SKM-1 treated with dmso at 0.1 percent for 144 hours (cell line): ENCODE results near the gene LMBRD2.

Source experiments
- DNase-seq: peaks from one replicate; lab custom pipeline; 2025; ENCODE audit not compliant: unreplicated experiment; lab: John Stamatoyannopoulos, UW

LMBRD2 gene

DNA sequence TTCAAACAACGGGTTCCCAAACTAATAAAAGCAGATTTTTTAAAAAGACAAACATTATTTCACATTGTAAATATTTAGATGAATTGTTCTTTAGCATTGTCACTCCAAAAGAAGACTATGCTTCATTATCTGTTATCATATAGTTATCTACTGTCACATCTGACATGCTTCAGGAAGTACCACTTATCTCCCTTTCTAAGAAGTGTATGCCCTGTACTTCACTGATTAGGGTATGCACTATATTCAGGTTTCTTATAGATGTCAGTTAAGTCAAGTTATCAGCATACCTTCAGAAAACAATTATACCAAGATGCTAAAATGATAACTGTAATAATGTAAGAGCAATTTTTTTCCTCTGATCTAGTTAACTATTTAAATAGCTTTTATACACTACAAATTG lies 40.4 kb downstream of the LMBRD2 start:
- no peak for DNase-seq

DNA sequence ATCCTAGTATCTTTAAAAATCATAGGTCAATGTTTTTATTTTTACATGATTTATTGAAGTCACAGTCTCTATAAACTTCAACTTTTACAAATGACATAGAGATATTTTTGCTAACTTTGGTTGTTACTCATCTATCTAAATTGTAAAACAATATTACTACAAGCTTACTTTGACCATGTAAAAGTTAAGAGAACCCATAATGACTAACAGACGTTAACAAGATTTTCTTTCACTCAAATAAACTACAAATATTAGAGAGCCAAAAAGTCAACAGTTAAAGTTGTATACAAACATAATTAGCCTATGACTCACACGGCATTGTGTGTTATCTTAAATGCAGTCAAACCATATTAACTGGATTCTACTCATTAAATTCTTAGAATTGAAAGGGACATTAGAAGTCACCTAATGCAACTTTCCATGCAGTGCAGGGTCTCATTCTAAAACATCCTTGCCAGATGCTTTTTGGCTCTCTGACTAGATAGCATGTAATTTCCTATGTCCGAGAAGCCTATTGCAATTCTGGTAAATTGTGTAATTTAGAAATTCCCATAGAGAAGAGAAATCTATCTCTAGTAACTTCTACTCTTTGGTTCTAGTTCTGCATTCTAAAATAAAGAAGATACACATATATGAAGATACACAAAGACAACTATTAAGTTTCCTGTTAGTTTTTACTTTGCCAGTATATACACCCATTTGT lies 42.8 kb downstream of the LMBRD2 start:
- DNase-seq: no peak

DNA sequence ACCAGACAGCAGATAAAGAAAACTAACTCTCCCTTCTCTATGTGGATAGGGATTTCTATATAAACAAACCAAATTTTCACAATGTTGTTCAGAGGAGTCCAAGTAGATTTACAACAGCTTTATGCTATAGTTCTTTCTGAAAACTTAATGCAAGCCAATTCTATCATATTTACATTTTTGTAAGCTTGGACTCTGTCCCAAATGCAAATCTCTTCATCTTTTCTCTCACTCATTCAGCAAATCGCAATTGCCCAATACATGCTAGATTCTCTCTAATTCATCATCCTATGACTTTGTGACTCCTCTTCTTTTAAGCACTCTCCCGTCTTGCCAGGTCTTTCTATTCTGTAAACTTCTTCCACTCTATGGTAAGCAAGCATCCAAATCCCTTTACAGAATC lies 45.9 kb downstream of the LMBRD2 start:
- no peak for DNase-seq

DNA sequence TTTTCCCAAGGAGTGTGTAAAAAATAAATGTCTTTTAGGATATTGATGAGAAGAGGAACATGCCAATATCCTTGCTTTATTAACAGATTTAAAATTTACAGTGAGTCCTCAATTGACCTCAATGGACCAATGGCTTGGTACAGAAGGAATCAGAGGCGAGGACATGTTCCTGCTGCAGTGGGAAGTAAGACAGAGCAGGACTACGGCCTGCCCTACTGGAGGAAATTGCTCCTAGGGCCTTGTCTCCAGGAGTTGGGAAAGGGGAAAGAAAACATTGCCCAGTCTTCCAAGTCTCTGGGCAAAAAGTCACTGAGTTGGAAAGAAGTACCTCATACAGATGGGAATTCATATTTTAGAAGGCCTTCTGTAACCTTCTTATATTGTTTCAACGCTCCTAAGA lies 51.9 kb downstream of the LMBRD2 start:
- DNase-seq: no peak

DNA sequence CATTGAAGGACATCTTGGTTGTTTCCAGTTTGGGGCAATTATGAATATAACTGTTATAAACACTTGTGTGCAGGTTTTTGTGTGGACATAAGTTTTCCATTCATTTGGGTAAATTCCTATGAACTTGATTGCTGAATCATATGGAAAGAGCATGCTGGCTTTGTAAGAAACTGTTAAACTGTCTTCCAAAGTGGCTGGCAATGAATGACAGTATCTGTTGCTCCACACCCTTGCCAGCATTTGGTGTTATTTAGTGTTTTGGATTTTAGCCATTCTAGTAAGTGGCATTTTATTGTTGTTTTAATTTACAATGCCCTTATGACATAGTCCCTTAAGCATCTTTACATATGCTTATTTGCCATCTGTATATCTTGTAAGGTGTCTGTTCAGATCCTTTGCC lies 55.2 kb downstream of the LMBRD2 start:
- DNase-seq: no peak

DNA sequence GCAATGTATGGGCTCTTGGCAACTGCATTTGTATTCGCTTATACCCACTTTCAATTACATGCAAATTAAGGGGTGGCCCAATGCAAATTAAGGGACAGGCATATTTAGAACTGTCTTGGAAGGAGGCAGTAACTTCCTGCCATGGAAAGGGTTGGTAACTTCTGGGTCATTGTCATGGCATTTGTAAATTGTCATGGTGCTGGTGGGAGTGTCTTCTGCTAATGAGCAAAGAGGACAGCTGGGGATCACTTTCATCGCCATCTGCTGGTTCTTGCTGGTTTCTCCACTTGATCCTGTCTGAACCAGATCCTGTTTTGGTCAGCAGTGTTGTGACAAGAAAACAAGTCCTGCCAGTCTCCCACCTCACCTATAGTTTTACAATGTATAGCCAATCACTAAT lies 61.7 kb downstream of the LMBRD2 start:
- DNase-seq: peak; percentile 19

DNA sequence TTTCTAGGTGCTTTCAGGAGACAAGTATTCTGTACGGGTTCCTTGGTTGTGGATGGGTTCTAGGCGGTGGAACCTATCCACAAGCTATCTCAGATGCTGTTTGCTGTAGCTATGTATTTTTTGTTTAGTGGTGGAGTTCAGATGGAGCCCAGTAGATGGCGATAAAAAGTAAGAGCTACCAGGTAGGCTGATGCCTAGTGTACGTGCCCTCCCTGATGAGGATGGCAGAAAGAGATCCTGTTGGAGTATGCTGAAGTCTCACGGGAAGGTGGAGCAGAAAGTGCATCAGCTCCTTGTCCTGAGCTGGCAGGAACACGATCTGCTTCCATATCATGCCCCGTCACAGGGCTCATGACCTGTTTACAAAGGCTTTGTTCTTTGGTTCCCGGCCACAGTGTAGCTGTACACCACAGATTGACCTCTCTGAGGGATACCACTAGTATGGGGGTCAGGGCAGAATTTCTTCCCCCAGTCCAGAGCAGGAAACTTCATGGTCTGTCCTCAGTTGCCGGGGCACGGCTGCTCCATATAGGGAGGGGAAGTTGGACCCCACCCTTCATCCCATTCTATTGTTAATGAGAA lies 72.4 kb downstream of the LMBRD2 start:
- DNase-seq: peak; percentile 35

DNA sequence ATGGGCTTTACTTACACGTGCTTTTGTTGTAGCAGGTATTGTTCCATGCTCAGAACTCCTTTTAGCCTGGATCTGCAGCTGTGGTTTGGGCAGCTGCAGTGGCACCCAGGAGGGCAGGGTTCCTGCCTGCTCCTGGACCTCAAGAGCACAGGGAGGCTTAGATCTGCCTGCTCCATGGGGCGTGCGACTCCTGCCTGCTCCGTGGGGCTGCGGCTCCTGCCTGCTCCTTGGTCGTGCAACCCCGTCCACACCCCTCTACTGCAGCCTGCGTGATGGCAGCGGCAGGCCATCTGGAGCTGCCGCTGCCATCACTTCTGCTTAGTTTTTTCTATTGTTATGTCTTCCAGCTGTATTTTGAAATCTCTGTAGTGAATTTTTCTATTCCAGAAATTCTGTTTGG lies 73.3 kb downstream of the LMBRD2 start:
- no peak for DNase-seq

DNA sequence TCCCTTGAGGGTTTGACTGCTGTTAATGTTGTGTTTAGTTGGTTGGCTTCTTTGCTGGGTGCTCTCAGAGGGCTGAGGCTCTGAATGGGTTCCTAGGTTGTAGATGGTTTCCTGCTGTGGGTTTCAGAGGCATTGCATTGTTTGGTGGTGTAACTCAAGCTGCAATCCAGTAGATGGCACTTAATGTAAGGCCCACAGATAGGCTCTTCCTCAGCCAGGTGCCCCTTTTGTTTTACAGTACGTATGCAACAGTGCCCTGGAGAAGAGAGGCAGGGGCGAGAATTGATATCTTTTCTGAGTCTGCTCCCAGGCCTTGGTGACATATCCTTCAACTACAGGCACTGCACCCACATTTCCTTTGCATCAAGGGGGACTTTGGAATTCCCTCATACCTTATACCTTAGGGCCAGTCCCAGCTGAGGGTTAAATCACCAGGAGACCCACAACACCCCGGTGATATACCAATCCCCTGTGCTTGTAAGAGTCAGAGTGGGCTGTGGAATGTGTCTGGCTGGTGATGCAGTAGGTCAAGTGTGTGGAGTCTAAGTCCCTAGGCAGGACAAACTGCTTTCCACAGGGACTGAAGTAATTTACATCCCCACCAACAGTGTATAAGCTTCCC lies 78.0 kb downstream of the LMBRD2 start:
- peak; percentile 28 for DNase-seq

DNA sequence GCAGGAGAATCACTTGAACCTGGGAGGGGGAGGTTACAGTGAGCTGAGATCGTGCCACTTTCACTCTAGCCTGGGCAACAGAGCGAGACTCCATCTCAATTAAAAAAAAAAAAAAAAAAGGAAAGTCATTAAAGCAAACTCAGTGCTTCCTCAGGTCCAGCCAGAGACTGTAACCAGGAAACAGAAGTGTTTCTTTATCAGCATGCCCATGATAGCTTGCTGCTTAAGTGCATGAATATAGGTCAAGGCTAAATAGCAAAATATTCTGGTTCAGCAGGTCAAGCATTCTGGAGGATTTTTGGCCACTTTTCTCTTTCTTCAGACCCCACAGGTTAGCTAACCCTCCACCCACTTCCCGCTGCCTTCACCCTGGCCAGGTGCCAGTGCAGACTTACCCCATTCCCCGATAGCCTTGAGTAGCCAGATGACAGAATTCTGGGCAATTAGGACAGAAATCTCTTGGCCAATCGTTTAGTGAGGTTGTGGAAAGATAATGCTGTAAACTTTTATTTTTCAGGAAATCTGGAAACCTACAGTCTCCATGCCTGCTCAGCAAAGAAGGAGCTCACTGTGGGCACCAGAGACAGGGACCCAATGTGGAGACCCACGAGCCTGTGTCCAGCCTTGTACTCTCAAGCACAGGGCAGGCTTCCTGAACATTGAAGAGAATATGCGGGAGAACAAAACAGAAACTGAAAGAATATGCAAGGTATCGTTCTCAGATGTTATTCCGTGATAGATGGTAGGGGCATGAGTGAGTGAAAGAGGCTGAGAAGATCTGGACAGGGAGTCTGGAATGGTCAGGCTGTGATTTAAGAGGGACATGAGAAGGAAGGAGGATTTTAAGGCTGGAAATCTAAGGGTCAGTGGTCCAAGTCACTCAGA lies 80.8 kb downstream of the LMBRD2 start:
- no peak for DNase-seq

DNA sequence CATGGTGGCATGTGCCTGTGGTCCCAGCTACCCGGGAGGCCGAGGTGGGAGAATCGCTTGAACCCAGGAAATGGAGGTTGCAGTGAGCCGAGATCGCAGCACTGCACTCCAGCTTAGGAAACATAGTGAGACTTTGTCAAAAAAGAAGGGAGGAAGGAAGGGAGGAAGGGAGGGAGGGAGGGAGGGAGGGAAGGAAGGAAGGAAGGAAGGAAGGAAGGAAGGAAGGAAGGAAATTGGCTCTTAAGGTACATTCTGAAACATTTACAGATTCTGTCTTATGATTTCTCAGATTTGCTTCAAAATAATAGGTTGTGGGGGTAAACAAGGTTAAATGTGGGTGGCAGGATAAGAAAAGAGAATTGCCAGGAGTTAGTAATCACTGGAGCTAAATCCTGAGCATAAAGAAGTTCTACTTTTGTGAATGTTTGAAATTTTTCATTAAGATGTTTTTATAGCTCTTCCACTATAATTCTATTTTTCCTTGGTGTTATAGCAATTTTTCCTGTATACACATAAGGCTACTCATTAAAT lies 82.9 kb downstream of the LMBRD2 start:
- no peak for DNase-seq

DNA sequence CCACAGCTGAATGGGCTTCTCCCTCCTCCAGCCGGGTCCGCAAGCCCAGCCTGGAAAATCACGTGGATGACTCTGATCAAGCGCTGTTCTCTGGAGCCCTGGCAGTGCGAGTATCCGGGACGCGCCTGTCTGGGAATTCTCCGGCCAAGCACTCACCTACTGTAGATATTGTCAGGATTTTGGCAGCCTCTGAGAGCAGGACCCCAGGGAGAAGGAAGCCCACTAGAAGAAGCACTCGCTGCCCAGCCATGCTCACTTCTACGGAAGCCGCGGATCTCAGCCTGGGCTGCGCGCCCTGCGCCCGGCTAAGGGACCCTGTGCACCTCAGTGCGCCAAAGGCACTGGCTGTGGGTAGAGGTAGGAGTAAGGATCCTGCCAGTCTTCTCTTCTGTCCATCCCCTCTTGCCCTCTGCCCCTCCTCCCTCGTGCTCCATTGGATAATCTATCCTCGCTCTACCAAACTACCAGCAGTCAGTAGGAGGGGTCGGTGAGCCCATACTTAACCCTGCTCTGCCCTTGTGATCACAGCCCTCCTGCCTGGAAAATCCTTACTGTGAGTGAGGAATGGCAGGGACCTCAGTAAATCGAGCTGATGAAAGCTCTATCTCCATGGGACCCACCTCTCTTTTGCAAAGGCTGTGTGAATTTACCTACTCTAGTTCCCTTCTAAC lies 85.0 kb downstream of the LMBRD2 start, which contains the start of gene UGT3A2:
Gene UGT3A2, minus strand, starts transcription at position 343 of the 671 bp plus-strand sequence. Its CDS starts 93 bp downstream, at position 250.
- no peak for DNase-seq

DNA sequence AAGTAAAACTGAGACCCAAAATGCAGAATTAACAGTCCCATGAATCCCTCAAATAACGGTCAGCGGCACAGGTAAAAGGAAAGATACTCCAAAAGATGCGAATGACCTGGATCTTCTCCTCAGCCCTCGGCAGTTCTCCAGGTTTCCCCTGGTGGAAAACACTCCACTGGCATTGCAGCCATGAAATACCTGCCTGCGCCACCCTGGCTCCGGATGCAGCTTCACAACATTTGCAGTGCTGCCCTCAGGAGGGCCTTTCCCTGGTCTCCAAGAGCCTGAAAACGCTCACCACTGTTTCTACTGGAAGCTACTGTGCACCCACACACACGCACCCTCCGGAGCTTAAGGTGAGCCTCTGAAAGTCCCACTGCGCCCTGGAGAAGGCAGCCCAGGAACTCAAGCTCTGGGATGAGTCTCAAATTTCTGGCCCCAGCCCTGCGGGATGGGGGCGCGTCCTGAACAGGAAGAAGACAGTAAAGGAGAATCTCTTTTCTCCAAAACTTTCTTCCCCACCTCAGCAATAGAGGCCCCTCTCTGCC lies 85.6 kb downstream of the LMBRD2 start:
- DNase-seq: no peak

DNA sequence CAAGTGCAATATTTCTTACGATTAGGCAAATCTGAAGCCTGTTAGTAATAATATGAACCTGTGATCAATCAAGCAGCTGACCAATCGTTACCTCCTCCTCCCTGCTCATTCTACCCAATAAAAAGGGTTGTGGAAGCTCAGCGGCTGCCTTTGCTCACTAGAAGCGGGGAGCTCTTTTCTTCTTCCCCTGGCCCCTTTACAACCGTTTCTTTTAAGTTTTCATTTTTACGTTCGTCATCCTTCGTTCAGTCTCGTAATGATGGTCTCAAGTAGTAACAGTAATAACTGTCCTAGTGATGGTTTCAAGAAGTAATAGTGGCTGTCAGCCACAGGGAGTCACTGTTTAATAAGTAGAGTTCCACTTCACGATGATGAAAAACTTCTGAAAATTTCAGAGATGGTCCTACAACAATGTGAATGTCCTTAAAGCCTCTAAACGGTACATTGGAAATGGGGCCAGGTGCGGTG lies 91.2 kb downstream of the LMBRD2 start:
- DNase-seq: no peak

DNA sequence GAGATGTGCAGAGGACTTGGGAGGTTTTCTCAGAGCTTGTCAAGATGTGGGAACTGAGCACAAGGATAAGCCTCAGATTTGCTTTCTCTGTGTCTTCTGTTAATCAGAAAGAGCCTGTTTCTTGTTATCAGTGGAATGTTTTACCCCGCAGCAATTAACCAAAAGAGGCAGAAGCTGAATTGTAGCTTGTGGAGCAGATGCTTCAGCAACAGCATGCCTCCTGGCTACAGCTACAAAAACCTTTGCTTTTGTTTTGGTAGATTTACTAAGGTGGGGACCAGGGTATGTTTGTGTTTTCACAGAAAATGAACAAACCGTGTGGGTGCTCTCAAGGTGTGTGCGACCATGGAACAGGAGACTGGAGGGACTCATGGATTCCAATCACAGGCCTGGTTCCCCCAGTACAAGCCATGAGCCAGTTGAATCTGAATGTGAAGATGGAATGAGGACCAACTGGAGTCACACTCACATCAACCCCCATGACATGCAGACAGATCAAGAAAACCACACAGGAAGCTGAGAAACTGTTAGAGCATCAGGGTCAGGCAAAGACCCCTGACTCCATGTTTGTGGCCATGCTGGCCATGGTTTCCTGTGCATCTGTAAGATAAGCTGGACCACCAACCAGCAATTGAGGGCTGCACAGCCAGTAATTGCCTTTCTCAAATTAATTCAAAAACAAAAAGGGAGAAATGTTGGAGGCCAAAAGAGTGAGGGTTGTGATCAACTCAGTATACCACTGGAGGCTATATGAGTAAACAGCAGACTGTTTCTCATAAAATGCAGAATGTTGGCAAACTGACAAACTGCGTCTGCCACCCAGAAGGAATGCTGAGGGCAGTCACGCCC lies 91.9 kb downstream of the LMBRD2 start:
- no peak for DNase-seq

DNA sequence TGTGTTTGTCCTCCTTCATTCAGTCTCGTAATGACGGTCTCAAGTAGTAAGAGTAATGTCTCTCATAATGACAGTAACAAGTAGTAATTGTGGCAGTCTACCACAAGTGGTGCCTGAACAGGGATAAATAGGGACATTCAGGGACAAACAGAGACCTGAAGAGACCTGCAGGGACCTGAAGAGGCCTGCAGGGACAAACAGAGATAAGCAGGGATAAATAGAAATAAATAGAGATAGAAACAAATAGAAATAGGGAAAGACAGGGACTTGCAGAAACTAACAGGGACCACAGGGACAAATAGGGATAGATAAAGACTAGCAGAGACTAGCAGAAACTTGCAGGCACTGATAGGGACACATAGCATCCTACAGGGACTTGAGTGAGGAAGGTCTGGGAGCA lies 92.9 kb downstream of the LMBRD2 start:
- DNase-seq: no peak

DNA sequence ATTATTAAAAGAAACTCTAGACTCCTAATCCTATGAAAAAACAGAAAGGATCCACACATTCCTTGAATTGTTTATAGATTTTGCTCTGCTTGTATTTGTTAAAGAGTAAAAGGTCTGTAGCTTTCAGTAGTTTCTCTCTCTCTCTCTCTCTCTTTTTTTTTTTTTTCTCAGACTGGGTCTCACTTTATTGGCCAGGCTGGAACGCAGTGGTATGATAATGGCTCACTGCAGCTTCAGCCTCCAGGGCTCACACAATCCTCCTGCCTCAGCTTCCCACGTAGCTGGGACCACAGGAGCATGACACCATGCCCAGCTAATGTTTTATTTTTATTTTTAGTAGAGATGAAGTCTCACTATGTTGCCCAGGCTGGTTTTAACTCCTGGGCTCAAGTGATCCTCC lies 94.3 kb downstream of the LMBRD2 start:
- DNase-seq: no peak

DNA sequence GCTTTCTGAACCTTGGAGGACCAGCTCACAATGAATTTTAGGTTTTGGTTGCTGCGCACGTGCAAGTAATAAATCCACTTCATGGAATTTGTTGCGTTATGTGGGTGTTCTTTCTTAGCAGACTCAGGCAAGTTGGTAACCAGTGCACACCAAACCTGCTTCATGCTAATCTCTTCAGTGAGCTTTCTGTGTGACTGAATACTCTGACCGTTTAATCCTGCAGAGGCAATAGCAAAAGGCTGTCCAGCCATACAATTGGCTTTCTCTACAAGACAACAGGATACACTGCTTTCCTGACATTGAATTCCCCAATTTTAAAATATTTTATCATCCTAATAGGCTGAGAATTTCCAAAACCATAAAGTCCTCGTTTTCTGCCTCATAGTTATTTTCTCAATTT lies 95.3 kb downstream of the LMBRD2 start:
- DNase-seq: no peak

DNA sequence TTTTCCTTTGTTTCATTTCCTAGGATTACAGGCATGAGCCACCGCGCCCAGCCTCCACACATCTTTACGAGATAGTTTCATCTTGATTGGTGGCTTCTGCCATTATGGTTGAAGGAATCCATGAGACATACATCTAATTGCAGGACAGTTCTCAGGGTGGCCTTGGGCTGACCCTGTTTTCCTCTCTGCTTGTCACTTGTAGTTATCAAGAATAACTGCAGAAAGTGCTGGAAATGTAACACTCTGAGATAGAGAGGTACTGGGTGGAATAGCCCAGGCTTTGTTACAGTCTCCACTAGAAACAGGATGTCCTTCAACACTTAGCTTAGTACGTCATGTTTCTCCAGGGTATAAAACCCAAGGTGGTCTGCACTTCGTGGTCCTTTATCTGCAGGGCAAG lies 95.7 kb downstream of the LMBRD2 start:
- no peak for DNase-seq
